MM.1S (cell line): Measurements from ENCODE around the gene HUWE1.

ENCODE experiments used
- DNase-seq: peaks from one replicate; pipeline ENCODE4 v3.0.0-alpha.2; 2015
- H2AFZ ChIP-seq: fragments of 300-600 bp; sonication (generic); 2 replicates; pipeline ENCODE4 v1.6.0; 2016; ENCODE audit warnings: antibody characterized with exemption, low read length
- H3F3A ChIP-seq: fragments of 300-600 bp; sonication (generic); 2 replicates; pipeline ENCODE4 v1.6.1; 2016; ENCODE audit warnings: mild to moderate bottlenecking, antibody characterized with exemption, low read length, moderate library complexity, mixed read lengths; ENCODE audit not compliant: insufficient read depth
- H3K27ac ChIP-seq: fragments of 300-600 bp; sonication (generic); 2 replicates; pipeline ENCODE4 v1.5.1; 2016; ENCODE audit warnings: mild to moderate bottlenecking, low read length
- H3K27me3 ChIP-seq: fragments of 300-600 bp; sonication (generic); replicated peaks from 2 replicates; pipeline ENCODE4 v1.6.0; 2016; ENCODE audit warnings: low read length; ENCODE audit not compliant: insufficient read depth
- H3K36me3 ChIP-seq: fragments of 300-600 bp; sonication (generic); replicated peaks from 2 replicates; pipeline ENCODE4 v1.6.1; 2016; ENCODE audit warnings: mild to moderate bottlenecking, low read length, mixed read lengths; ENCODE audit not compliant: insufficient read depth
- H3K4me1 ChIP-seq: fragments of 300-600 bp; sonication (generic); 2 replicates; pipeline ENCODE4 v1.6.1; 2016; ENCODE audit warnings: low read length, mixed read lengths
- H3K4me2 ChIP-seq: fragments of 300-600 bp; sonication (generic); 2 replicates; pipeline ENCODE4 v1.6.0; 2016; ENCODE audit warnings: low read depth, low read length
- H3K4me3 ChIP-seq: fragments of 300-600 bp; sonication (generic); 2 replicates; pipeline ENCODE4 v1.5.1; 2016; ENCODE audit warnings: low read length, mixed read lengths
- H3K79me2 ChIP-seq: fragments of 300-600 bp; sonication (generic); 2 replicates; pipeline ENCODE4 v1.6.1; 2016; ENCODE audit warnings: mixed run types, low read length, mixed read lengths
- H3K9ac ChIP-seq: fragments of 300-600 bp; sonication (generic); 2 replicates; pipeline ENCODE4 v1.6.1; 2016; ENCODE audit warnings: low read length, mixed read lengths
- H3K9me2 ChIP-seq: fragments of 300-600 bp; sonication (generic); replicated peaks from 2 replicates; pipeline ENCODE4 v1.6.1; 2016; ENCODE audit warnings: mild to moderate bottlenecking, low read length, mixed read lengths; ENCODE audit not compliant: insufficient read depth
- H3K9me3 ChIP-seq: fragments of 300-600 bp; sonication (generic); replicated peaks from 2 replicates; pipeline ENCODE4 v1.6.1; 2016; ENCODE audit warnings: mild to moderate bottlenecking, low read length, mixed read lengths; ENCODE audit not compliant: insufficient read depth
- H4K20me1 ChIP-seq: fragments of 300-600 bp; sonication (generic); 2 replicates; pipeline ENCODE4 v1.6.1; 2016; ENCODE audit warnings: mild to moderate bottlenecking, low read length, moderate library complexity, mixed read lengths; ENCODE audit not compliant: insufficient read depth
- EZH2 ChIP-seq: fragments of 300-600 bp; sonication (generic); optimal IDR thresholded peaks from 2 replicates; pipeline ENCODE3; 2017; ENCODE audit warnings: low read depth, mild to moderate bottlenecking, antibody characterized with exemption, low read length, mixed read lengths
- EZH2phosphoT487 ChIP-seq: fragments of 300-600 bp; sonication (generic); IDR thresholded peaks from 2 replicates; pipeline ENCODE4 v1.6.1; 2018; ENCODE audit warnings: antibody characterized with exemption, low read length
- TF ChIP-seq, protein P1 (sequence below): fragments of 300-600 bp; sonication (generic); IDR thresholded peaks from 2 replicates; pipeline ENCODE4 v1.5.1; 2016; ENCODE audit warnings: antibody characterized with exemption, low read length, mixed read lengths

The HUWE1 gene

DNA sequence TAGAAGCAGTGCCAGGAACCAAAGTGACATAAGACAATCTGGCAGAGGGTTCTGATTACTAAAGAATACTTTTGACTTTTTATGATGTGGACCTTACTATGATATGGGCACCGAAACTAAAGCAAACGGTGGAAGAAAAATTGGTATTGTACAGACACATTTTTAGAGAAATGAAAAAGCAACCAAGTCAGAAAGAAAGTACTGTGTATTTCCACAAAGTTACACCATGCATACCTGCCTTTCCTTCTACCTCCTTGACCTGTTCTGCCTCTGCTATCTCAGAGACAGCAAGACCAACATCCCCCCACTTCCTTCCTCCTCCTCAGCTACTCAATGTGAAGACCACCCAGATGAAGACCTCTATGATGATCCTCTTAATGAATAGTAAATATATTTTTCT, 88.3 kb downstream of the HUWE1 start:
- H3K9me2 ChIP-seq: no peaks in the 10 kb centered on the region
- no peak overlapping the region for H3K4me3 ChIP-seq
- H3K27ac ChIP-seq: no peak overlapping the region
- peaks cover 5% of the 10 kb centered on the region; the same call in 1 of the 2 replicates for H3K36me3 ChIP-seq
- H3K9ac ChIP-seq: no peak overlapping the region
- H2AFZ ChIP-seq: no peak overlapping the region
- TF ChIP-seq, protein P1, sequence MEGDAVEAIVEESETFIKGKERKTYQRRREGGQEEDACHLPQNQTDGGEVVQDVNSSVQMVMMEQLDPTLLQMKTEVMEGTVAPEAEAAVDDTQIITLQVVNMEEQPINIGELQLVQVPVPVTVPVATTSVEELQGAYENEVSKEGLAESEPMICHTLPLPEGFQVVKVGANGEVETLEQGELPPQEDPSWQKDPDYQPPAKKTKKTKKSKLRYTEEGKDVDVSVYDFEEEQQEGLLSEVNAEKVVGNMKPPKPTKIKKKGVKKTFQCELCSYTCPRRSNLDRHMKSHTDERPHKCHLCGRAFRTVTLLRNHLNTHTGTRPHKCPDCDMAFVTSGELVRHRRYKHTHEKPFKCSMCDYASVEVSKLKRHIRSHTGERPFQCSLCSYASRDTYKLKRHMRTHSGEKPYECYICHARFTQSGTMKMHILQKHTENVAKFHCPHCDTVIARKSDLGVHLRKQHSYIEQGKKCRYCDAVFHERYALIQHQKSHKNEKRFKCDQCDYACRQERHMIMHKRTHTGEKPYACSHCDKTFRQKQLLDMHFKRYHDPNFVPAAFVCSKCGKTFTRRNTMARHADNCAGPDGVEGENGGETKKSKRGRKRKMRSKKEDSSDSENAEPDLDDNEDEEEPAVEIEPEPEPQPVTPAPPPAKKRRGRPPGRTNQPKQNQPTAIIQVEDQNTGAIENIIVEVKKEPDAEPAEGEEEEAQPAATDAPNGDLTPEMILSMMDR: no peak
- TF ChIP-seq EZH2phosphoT487 (no peak), EZH2 (no peak)
- no peak for DNase-seq
- H4K20me1 ChIP-seq: no peaks in the 10 kb centered on the region
- H3K9me3 ChIP-seq: no peaks in the 10 kb centered on the region
- H3K79me2 ChIP-seq: no peaks in the 10 kb centered on the region
- no peaks in the 10 kb centered on the region for H3F3A ChIP-seq
- no peaks in the 10 kb centered on the region for H3K27me3 ChIP-seq
- no peak overlapping the region for H3K4me2 ChIP-seq
- no peaks in the 10 kb centered on the region for H3K4me1 ChIP-seq

DNA sequence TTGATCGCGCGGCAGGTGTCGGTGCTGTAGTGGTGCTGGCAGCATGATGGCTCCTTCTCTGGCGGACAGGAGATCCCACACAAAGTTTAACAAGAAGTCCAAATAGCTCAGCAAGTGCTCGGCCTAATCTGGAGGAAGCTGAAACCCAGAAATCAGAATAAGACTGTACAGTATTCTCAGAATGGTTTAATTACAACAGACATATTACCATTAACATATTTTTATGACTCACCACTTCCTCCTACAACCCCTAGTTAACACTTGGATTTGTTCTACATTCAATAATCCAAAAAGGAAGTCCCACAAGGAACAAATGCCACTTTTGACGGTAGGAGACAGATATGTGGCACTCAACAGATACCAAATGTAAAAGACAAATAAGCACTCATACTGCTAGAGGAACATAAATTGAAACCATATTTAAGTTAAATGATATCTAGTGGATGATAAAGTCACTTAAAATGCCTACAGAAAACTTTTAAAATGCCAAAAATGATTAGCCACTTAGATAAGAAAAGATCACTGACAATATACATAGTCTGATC, 91.2 kb downstream of the HUWE1 start:
- Histone ChIP-seq H3K9ac (no peak overlapping the region), H3K4me1 (no peaks in the 10 kb centered on the region), H3K27ac (no peak overlapping the region), H3F3A (no peaks in the 10 kb centered on the region), H3K4me3 (no peak overlapping the region), H2AFZ (no peak overlapping the region), H3K4me2 (no peak overlapping the region), H3K36me3 (peaks cover 5% of the 10 kb centered on the region; the same call in 1 of the 2 replicates), H3K79me2 (no peaks in the 10 kb centered on the region; the same call in 1 of the 2 replicates), H3K9me2 (no peaks in the 10 kb centered on the region), H3K27me3 (no peaks in the 10 kb centered on the region), H3K9me3 (no peaks in the 10 kb centered on the region), H4K20me1 (no peaks in the 10 kb centered on the region)
- TF ChIP-seq EZH2phosphoT487 (no peak), EZH2 (no peak)
- TF ChIP-seq, protein P1: no peak
- no peak for DNase-seq

DNA sequence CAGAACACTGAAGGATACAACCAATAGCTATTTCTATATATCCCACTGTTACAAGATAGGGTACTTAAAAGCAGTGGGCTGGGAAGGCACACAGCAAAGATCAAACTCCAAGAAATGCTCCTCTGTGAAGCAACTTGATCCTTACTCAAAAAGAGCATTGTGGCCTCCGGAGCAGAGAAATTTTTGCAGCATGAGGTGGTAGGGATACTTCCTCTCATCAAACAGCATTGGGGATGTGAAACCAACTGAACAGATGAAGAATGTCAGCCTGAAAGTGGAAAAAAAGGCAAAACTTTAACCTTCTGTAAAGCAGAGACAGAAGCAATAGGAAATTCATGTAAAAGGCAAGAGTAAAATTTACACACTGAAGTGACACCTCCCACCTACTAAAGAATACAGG, 92.2 kb downstream of the HUWE1 start:
- no peak overlapping the region for H3K27ac ChIP-seq
- no peaks in the 10 kb centered on the region for H3K9me3 ChIP-seq
- H3K4me3 ChIP-seq: no peak overlapping the region
- H3K9me2 ChIP-seq: no peaks in the 10 kb centered on the region
- DNase-seq: no peak
- no peaks in the 10 kb centered on the region for H3K27me3 ChIP-seq
- no peak overlapping the region for H3K4me2 ChIP-seq
- no peak overlapping the region for H3K9ac ChIP-seq
- H3F3A ChIP-seq: no peaks in the 10 kb centered on the region
- no peaks in the 10 kb centered on the region for H4K20me1 ChIP-seq
- H3K4me1 ChIP-seq: no peaks in the 10 kb centered on the region
- no peak for TF ChIP-seq EZH2
- TF ChIP-seq, protein P1: no peak
- TF ChIP-seq EZH2phosphoT487: no peak
- no peaks in the 10 kb centered on the region; the same call in 1 of the 2 replicates for H3K79me2 ChIP-seq
- H2AFZ ChIP-seq: no peak overlapping the region
- H3K36me3 ChIP-seq: peaks cover 5% of the 10 kb centered on the region; the same call in 1 of the 2 replicates
